ENCODE results near the gene SOCS7. TPM values are rescaled to one million over a fixed set of nuclear protein-coding genes. Genes with fewer than 3 reads are reported as not detected.

The SOCS7 gene
- total RNA-seq, 1 experiment from 2014 or later: 83.6 TPM

GRCh38 chr17:38324772-38325171, 26.9 kb upstream of the SOCS7 start:
- intact Hi-C loops (cut with micrococcal nuclease; ENCODE audit: unreplicated experiment): no loop called here
- H3K27me3 Mint-ChIP-seq (ENCODE audit: unreplicated experiment): peaks cover 25% of the 10 kb centered on the region
- no TSS peak for BruUV-seq (replicated peaks)
- peaks cover 44% of the 10 kb centered on the region for H3K36me3 Mint-ChIP-seq (ENCODE audit: insufficient read depth, unreplicated experiment)
- H3K27ac Mint-ChIP-seq (ENCODE audit: unreplicated experiment): no peak overlapping the region
- no peak for DNase-seq
- peaks cover 14% of the 10 kb centered on the region for H3K4me1 Mint-ChIP-seq (ENCODE audit: low read depth, unreplicated experiment)
- H3K9me3 Mint-ChIP-seq (ENCODE audit: low read depth, unreplicated experiment): no peaks in the 10 kb centered on the region
- H3K4me3 Mint-ChIP-seq (ENCODE audit: low read depth, unreplicated experiment): no peak overlapping the region
- TF ChIP-seq, protein P1, sequence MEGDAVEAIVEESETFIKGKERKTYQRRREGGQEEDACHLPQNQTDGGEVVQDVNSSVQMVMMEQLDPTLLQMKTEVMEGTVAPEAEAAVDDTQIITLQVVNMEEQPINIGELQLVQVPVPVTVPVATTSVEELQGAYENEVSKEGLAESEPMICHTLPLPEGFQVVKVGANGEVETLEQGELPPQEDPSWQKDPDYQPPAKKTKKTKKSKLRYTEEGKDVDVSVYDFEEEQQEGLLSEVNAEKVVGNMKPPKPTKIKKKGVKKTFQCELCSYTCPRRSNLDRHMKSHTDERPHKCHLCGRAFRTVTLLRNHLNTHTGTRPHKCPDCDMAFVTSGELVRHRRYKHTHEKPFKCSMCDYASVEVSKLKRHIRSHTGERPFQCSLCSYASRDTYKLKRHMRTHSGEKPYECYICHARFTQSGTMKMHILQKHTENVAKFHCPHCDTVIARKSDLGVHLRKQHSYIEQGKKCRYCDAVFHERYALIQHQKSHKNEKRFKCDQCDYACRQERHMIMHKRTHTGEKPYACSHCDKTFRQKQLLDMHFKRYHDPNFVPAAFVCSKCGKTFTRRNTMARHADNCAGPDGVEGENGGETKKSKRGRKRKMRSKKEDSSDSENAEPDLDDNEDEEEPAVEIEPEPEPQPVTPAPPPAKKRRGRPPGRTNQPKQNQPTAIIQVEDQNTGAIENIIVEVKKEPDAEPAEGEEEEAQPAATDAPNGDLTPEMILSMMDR (IDR thresholded peaks at IDR 0.05; ENCODE audit: unreplicated experiment): no peak
- CTCF ChIA-PET: interaction anchor here (0.5 to 3.5 kb wide), 8 partner anchors 9 to 1684 kb away, joined by 3 to 14 read pairs (median 4); no protein-coding TSS in a partner anchor

DNA sequence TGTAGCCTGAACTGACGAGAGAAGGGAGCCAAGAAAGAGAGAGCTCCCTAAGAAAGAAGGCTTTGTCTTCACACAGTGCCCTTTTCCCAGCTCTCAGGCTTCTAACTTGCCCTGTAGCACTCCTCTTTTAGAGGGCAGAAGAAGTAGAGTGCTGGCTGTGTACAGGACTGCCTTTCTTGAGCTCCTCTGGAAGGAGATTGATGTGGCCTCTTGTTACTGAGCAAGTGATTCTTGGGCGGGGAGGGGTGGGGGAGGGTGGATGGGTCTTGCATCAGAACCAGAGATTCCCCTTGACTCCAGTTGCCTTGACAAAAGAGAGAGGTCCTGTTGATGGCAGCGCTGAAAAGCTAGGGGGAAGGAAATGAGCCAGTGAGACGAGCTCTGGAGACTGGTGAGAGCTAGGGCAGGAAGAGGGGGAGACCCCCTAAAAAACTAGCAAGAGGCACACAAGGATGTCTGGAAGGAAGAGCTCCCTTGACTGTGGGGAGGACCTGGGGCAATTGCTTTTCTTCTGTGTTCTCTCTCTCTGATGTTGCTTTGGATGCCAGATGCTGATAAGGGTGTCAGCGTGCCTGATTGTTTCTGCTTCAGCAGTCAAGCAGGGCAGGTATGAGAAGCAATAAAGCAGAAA, 26.3 kb upstream of the SOCS7 start:
- no peak for DNase-seq
- TF ChIP-seq, protein P1 (IDR thresholded peaks at IDR 0.05; ENCODE audit: unreplicated experiment): no peak
- intact Hi-C loops (cut with micrococcal nuclease; ENCODE audit: unreplicated experiment): no loop called here
- no TSS peak for BruUV-seq (replicated peaks)
- CTCF ChIA-PET: interaction anchor here (0.6 to 3.5 kb wide), 6 partner anchors 9 to 1685 kb away, joined by 3 to 14 read pairs (median 5); no protein-coding TSS in a partner anchor
- H3K4me1 Mint-ChIP-seq (ENCODE audit: low read depth, unreplicated experiment): peaks cover 9% of the 10 kb centered on the region
- H3K27me3 Mint-ChIP-seq (ENCODE audit: unreplicated experiment): peaks cover 31% of the 10 kb centered on the region
- no peak overlapping the region for H3K27ac Mint-ChIP-seq (ENCODE audit: unreplicated experiment)
- H3K9me3 Mint-ChIP-seq (ENCODE audit: low read depth, unreplicated experiment): no peaks in the 10 kb centered on the region
- H3K36me3 Mint-ChIP-seq (ENCODE audit: insufficient read depth, unreplicated experiment): peaks cover 39% of the 10 kb centered on the region
- no peak overlapping the region for H3K4me3 Mint-ChIP-seq (ENCODE audit: low read depth, unreplicated experiment)

DNA sequence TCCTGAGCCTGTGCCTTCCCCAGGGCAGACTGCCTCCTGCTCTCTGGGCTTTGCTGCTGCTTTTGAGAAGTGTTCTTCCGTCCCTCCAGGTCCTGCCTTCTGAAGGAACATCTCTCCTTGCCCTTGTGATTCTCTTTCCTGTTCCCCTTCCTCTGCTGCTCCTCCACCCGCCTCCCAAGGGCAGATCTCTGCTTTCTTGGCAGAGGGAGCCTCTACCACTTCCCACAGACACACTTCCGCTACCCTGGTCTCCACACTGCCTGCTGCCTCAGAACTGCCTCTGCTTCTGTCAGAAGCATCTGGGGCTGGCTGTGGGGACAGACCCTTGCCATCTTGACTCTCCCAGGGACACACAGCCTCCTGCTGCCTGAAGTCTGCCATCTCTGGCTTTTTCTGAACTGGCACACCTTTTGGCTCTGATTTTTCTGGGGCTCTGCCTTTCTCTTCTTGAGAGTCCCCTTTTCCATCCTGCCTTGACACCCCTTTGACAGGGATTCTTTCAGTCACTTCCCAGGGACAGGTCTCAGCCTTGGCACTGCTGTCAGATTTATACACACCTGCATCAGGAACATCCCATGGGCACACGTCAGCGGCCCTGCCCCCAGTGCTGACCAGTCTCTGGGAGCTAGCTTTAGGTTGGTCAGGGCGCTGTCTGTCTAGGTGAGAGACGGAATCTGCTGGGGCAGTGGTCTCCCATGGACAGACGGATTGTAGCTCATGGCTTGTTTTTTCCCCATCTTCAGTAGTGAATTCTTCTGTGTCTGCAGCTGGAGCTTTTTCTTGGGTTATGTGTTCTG, 24.4 kb upstream of the SOCS7 start:
- TF ChIP-seq, protein P1 (IDR thresholded peaks at IDR 0.05; ENCODE audit: unreplicated experiment): no peak
- no TSS peak for BruUV-seq (replicated peaks)
- H3K9me3 Mint-ChIP-seq (ENCODE audit: low read depth, unreplicated experiment): no peaks in the 10 kb centered on the region
- peaks cover 22% of the 10 kb centered on the region for H3K36me3 Mint-ChIP-seq (ENCODE audit: insufficient read depth, unreplicated experiment)
- DNase-seq: no peak
- intact Hi-C loops (cut with micrococcal nuclease; ENCODE audit: unreplicated experiment): no loop called here
- no peaks in the 10 kb centered on the region for H3K4me1 Mint-ChIP-seq (ENCODE audit: low read depth, unreplicated experiment)
- peaks cover 45% of the 10 kb centered on the region for H3K27me3 Mint-ChIP-seq (ENCODE audit: unreplicated experiment)
- no peak overlapping the region for H3K4me3 Mint-ChIP-seq (ENCODE audit: low read depth, unreplicated experiment)
- H3K27ac Mint-ChIP-seq (ENCODE audit: unreplicated experiment): no peak overlapping the region
- CTCF ChIA-PET: interaction anchor here (0.8 to 3.5 kb wide), 6 partner anchors 11 to 26 kb away, joined by 3 to 12 read pairs (median 4); partner anchors contain the start of gene SOCS7

GRCh38 chr17:38327936-38328335, 23.7 kb upstream of the SOCS7 start:
- H3K36me3 Mint-ChIP-seq (ENCODE audit: insufficient read depth, unreplicated experiment): peaks cover 16% of the 10 kb centered on the region
- DNase-seq: no peak
- H3K27ac Mint-ChIP-seq (ENCODE audit: unreplicated experiment): no peak overlapping the region
- no peaks in the 10 kb centered on the region for H3K4me1 Mint-ChIP-seq (ENCODE audit: low read depth, unreplicated experiment)
- TF ChIP-seq, protein P1 (IDR thresholded peaks at IDR 0.05; ENCODE audit: unreplicated experiment): no peak
- BruUV-seq (replicated peaks): no TSS peak
- no peaks in the 10 kb centered on the region for H3K9me3 Mint-ChIP-seq (ENCODE audit: low read depth, unreplicated experiment)
- no peak overlapping the region for H3K4me3 Mint-ChIP-seq (ENCODE audit: low read depth, unreplicated experiment)
- peaks cover 49% of the 10 kb centered on the region for H3K27me3 Mint-ChIP-seq (ENCODE audit: unreplicated experiment)
- CTCF ChIA-PET: interaction anchor here (1.0 to 2.1 kb wide), 5 partner anchors 11 to 25 kb away, joined by 3 to 10 read pairs (median 4); no protein-coding TSS in a partner anchor
- intact Hi-C loops (cut with micrococcal nuclease; ENCODE audit: unreplicated experiment): no loop called here

Measured in Calu3 (cell line).